ENCODE results near the gene PRR16. TPM values are rescaled to one million over a fixed set of nuclear protein-coding genes. Genes with fewer than 3 reads are reported as not detected.

Gene PRR16
- total RNA-seq, 1 donor from 2014 or later, result 0.29 TPM

- ChIA-PET CTCF (no interaction called here), POLR2A (no interaction called here)
- H3K27me3 Mint-ChIP-seq, result peaks cover 3% of the 10 kb centered on the region
- H3K36me3 Mint-ChIP-seq (ENCODE audit: low read depth), result no peaks in the 10 kb centered on the region
- no peak overlapping the region for H3K4me3 Mint-ChIP-seq
- intact Hi-C loops (cut with micrococcal nuclease), result no loop called here
- DNase-seq (no peak), ATAC-seq (ENCODE audit: low read depth) (no peak)
- H3K9me3 Mint-ChIP-seq, result no peaks in the 10 kb centered on the region
- no peak overlapping the region for H3K27ac Mint-ChIP-seq
- no peaks in the 10 kb centered on the region for H3K4me1 Mint-ChIP-seq
- TF ChIP-seq CTCF (IDR thresholded peaks at IDR 0.05), result no peak
These were observed 15.0 kb downstream of the PRR16 start for GRCh38 chr5:120479066-120479465.

GRCh38 chr5:120499876-120500563, 35.9 kb downstream of the PRR16 start:
- ATAC-seq (ENCODE audit: low read depth), result no peak
- CTCF ChIA-PET, result no interaction called here
- POLR2A ChIA-PET, result no interaction called here
- Mint-ChIP-seq H3K27ac (no peak overlapping the region), H3K4me1 (no peaks in the 10 kb centered on the region), H3K4me3 (no peak overlapping the region), H3K36me3 (ENCODE audit: low read depth) (no peaks in the 10 kb centered on the region), H3K9me3 (no peaks in the 10 kb centered on the region), H3K27me3 (no peaks in the 10 kb centered on the region)
- no peak for DNase-seq
- intact Hi-C loops (cut with micrococcal nuclease), result no loop called here
- TF ChIP-seq CTCF (IDR thresholded peaks at IDR 0.05), result no peak

GRCh38 chr5:120502531-120502930, 38.4 kb downstream of the PRR16 start:
- no peak overlapping the region for H3K4me3 Mint-ChIP-seq
- no peak for DNase-seq
- H3K27ac Mint-ChIP-seq, result no peak overlapping the region
- H3K36me3 Mint-ChIP-seq (ENCODE audit: low read depth), result no peaks in the 10 kb centered on the region
- ChIA-PET CTCF (no interaction called here), POLR2A (no interaction called here)
- no peak for ATAC-seq (ENCODE audit: low read depth)
- no peaks in the 10 kb centered on the region for H3K9me3 Mint-ChIP-seq
- H3K4me1 Mint-ChIP-seq, result no peaks in the 10 kb centered on the region
- no peaks in the 10 kb centered on the region for H3K27me3 Mint-ChIP-seq
- intact Hi-C loops (cut with micrococcal nuclease), result no loop called here
- TF ChIP-seq CTCF (IDR thresholded peaks at IDR 0.05), result no peak

- Mint-ChIP-seq H3K36me3 (ENCODE audit: low read depth) (no peaks in the 10 kb centered on the region), H3K4me1 (no peaks in the 10 kb centered on the region), H3K4me3 (no peak overlapping the region), H3K27ac (no peak overlapping the region), H3K27me3 (no peaks in the 10 kb centered on the region), H3K9me3 (no peaks in the 10 kb centered on the region)
- intact Hi-C loops (cut with micrococcal nuclease), result no loop called here
- no peak for TF ChIP-seq CTCF (IDR thresholded peaks at IDR 0.05)
- ChIA-PET CTCF (no interaction called here), POLR2A (no interaction called here)
- no peak for ATAC-seq (ENCODE audit: low read depth)
- DNase-seq, result no peak
These were observed 39.2 kb downstream of the PRR16 start for GRCh38 chr5:120503341-120503740.

GRCh38 chr5:120504057-120504456, 40.0 kb downstream of the PRR16 start:
- no peak for TF ChIP-seq CTCF (IDR thresholded peaks at IDR 0.05)
- Mint-ChIP-seq H3K27ac (no peak overlapping the region), H3K27me3 (no peaks in the 10 kb centered on the region), H3K4me3 (no peak overlapping the region), H3K36me3 (ENCODE audit: low read depth) (no peaks in the 10 kb centered on the region), H3K9me3 (no peaks in the 10 kb centered on the region), H3K4me1 (no peaks in the 10 kb centered on the region)
- intact Hi-C loops (cut with micrococcal nuclease), result no loop called here
- ChIA-PET POLR2A (no interaction called here), CTCF (no interaction called here)
- no peak for ATAC-seq (ENCODE audit: low read depth)
- DNase-seq, result no peak
